AG08396 (cell line): ENCODE measurements around the gene FAM171A1.
"Not testable (repeated sequence)": the region's sequence is repeated elsewhere in the genome, so short reads cannot be mapped to it uniquely, and the experiment has no call there.

Experiments used
- DNase-seq: peaks from one replicate; pipeline ENCODE4 v3.0.0; 2012; ENCODE audit warnings: low spot score, mixed read lengths

FAM171A1 gene

DNA sequence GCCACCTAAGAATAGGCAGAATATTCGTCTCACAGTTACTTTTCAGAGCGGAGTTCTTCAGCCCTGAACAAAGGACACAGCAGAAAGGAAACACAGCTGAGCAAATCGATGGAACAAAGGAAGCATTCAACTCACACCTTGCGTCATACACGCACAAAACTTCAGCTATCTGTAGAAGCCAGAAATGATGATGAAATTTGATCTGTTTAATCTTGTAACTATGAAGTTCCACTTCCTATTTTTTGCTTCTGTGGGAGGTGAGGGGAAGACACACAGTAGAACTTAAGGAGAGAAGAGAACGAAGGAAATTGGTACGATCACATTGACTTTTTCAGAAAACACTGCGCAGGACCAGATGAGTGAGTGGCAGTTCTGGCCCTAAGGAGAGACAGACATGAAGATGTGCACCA, 26.2 kb downstream of the FAM171A1 start:
- DNase-seq, result no peak

DNA sequence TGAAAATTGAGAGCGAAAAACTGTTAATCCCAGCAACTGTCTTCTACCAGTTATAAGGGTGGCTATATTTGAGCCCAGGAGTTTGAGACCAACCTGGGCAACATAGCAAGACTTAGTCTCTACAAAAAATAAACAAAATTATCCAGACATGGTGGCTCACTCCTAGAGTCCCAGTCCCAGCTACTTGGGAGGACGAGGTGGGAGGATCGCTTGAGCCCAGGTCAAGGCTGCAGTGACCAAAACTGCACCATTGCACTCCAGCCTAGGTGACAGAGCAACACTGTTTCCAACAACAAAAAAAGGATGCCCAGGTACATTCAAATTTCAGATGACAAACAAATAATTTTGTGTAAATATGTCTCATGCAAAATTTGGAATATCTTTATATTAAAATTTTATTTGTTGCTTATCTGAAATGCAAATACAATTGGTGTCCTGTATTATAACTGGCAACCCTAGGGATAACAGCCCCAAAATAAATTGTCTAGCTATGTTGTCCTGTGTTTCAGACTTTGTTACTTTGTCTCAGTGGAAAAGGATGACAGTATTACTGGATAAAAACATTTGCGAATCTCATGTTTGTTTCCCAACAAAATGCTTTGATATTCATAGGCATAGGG, 26.7 kb downstream of the FAM171A1 start:
- no peak for DNase-seq

DNA sequence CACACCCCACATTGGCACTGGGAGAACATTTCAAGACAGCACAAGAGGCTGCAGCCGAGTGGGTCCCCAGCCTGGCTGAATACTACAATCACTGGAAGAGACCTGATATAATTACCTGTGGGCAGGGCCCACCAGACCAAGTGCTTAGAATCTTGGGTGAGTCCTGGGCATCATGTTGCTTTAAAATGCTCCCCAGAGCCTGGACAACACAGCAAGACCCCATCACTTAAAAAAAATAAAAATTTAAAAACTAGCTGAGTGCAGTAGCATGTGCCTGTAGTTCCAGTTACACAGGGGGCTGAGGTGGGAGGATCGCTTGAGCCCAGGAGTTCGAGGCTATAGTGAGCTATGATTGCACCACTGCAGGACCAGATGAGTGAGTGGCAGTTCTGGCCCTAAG, 28.1 kb downstream of the FAM171A1 start:
- no peak for DNase-seq

DNA sequence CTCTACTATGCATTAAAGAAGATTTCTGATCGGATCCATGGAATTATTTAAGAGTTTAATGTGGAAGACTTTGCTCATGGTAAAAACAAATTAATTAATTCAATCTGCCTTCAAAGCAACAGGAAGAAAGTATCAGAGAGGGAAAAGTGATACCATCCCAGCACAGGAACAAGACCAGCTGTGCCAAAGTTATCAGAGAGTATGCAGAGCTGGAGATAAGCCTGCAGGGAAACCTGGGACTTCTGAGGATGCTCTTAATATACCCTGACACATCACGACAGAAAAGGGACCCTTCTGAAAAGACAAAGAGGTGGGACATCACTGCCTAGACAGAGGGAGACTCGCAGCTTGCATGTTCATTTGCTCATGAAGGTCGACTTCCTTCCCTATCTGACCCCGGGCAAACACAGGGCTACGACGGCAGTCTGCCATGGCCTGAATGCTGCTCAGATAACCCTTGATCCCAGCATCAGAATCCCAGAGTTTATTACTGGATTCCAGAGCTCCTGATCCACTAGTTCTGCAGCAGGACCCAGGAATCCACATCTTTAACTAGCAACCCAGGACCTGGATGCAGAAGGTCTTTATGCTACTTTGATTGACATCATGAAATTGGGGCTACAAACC, 29.5 kb downstream of the FAM171A1 start:
- no peak for DNase-seq

DNA sequence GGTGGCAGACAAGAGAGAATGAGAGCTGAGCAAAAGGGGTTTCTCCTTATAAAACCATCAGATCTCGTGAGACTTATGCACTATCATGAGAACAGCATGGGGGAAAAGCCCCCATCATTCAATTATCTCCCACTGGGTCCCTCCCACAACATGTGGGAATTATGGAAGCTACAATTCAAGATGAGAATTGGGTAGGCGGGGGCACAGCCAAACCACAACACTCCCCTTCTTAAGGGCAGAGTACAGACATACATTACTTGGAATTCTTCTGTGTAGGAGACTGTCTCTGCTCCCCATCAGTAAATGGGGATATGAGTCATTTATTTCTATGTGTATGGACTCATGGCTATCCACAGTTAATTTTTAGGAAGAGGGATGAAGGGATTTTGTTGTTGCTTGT, 31.2 kb downstream of the FAM171A1 start:
- no peak for DNase-seq

DNA sequence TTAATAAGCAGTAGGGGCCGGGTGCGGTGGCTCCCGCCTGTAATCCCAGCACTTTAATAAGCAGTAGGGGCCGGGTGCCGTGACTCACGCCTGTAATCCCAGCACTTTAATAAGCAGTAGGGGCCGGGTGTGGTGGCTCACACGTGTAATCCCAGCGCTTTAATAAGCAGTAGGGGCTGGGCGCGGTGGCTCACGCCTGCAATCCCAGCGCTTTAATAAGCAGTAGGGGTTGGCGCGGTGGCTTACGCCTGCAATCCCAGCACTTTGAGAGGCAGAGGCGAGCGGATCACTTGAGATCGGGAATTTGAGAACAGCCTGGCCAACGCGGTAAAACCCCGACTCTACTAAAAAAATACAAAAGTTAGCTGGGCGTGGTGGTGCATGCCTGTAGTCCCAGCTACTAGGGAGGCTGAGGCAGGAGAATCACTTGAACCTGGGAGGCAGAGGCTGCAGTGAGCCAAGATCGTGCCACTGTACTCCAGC, 33.6 kb downstream of the FAM171A1 start:
- DNase-seq, result not testable (repeated sequence)

DNA sequence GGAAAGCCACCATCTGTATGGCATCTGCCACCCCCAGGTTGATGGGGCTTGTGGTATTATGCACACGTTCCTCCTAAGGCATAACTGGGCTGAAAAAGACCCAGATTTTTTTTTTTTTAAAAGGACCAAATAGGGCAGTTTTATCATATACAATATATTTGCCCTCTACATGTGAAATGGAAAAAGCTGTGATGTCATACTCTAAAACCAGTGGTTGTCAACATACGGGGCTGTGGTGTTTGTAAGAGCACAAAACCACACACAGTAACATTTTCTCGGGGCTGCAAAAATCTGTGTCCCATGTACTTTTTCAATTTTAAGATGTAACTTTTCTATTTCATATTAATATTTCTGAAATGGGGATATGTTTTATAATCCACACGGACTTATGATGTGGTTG, 34.9 kb downstream of the FAM171A1 start:
- no peak for DNase-seq

DNA sequence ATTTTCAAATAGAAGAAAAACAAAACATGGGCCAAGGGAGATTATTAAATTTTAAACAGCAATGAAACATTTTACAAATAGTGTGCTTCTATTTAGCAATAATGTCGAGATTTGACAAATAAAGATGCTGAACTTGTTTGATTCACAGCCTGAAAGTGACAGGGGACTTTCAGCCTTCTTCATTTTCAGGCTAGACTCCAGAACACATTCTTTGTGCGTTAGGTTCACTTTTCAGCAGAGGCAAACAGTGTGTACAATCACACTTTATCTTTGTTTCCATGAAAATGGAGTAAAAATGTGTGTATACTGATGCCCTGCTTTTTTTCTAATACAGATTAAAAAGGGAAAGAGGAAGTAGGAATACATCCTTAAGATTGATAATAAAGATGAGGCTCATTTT, 35.6 kb downstream of the FAM171A1 start:
- DNase-seq, result no peak

DNA sequence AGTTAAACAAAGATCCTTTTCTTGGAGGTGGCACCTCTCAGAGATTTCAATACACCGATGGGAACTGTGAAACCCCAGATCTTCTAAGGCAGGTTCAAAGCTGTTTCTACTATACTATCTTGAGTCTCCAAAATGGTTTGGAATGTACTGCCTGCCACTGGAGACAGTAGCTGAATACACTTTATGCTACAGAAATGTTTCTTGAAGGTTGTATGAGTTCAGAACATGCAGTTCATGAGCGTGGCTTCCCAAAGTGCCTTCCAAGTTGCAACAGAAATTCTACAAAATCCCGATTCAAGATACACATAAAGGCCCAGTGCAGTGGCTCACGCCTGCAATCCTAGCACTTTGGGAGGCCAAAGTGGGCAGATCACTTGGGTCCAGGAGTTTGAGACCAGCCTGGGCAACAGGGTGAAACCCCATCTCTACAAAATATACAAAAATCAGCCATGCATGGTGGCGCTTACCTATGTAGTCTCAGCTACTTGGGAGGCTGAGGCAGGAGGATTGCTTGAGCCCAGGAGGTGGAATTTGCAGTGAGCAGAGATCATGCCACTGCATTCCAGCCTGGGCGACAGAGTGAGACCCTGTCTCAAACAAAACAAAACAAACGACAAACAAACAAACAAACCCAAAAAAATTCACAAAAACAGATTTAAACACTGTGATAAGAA, 36.3 kb downstream of the FAM171A1 start:
- no peak for DNase-seq

DNA sequence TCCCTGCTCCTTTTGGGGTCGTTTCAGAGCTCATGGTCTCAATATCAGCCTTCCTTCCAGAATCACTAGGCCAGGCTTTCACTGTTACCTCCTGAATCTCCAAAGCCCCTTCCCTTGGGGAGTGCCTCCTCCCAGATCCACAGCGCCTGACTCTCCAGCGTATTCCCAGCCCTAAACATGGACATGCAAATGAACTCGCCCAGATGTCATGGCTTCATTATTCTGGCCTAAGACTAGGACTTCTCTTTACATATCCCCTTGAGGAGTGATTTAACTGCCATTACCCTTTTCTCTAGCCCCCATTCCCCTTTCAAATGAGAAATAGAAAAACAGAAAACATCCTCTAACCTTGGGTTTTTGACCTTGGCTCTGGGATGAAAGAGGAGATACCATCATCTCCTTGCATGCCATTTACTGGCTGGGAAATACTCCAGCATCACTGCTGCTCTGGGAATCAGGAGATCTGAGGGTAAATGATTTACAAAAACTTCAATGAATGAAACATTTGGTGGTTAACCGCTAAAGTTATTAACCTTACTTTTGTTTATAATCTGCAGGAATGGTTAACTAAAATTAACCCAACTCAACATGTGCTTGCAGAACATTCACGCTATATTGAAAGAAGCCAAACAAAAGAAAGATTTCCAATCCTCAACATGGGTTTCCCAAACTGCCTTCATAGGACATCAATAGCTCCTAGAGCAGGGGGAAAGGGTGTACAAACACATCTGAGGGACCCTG, 37.0 kb downstream of the FAM171A1 start:
- peak; percentile 33 for DNase-seq

DNA sequence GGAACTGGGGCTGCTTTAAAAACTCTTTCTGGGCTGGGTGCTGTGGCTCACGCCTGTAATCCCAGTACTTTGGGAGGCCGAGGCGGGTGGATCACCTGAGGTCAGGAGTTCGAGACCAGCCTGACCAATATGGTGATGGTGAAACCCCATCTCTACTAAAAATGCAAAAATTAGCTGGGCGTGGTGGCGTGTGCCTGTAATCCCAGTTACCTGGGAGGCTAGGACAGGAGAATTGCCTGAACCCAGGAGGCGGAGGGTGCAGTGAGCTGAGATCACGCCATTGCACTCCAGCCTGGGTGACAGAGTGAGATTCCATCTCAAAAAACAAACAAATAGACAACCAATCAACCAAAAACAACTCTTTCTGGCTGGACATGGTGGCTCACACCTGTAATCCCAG, 37.9 kb downstream of the FAM171A1 start:
- DNase-seq, result not testable (repeated sequence)

DNA sequence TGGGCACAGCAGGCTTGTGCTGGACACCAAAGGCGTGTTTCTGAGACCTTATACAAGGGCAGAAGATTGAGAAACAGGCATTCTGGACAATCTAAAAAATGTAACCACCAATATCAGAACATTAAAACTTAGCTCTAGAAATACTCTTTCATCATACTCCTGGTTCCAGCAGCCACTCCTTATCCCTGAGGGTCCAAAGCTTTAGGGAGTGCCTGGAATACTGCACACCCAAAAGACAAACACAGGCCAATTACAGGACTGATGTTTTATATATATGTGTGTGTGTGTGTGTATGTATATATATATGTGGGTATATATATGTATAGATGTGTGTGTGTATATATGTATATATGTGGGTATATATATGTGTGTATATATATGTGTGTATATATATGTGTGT, 39.6 kb downstream of the FAM171A1 start:
- no peak for DNase-seq

DNA sequence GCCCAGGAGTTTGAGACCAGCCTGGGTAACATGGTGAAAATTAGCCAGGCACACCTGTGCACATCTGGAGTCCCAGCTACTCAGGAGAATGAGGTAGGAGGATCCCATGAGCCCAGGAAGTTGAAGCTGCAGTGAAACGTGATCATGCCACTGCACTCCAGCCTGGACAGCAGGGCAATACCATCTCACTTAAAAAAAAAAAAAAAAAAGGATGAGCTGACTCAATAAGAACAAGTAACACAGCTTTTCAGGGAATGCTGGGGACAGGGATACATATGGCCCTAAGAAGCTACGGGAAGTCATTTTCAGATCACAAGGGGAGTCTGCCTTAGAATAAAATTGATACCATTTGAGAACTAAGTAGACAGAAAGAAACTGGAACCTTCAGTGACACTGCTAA, 41.7 kb downstream of the FAM171A1 start:
- no peak for DNase-seq

DNA sequence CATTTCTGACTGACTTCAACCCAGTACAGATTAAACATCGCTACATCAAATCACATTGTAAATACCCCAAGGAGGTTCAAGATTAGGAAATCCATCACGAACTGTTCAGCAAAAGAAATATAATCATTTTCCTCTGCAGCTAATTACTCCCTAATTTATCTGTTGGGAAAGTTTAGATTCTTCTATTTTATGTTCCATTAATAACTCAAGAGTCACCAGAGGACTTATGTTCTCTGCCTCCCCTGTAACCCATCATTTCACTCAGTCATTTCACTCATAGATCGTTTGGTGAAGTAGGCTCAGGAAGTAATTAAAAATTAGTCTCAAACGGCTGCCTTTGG, 45.2 kb downstream of the FAM171A1 start:
- no peak for DNase-seq

DNA sequence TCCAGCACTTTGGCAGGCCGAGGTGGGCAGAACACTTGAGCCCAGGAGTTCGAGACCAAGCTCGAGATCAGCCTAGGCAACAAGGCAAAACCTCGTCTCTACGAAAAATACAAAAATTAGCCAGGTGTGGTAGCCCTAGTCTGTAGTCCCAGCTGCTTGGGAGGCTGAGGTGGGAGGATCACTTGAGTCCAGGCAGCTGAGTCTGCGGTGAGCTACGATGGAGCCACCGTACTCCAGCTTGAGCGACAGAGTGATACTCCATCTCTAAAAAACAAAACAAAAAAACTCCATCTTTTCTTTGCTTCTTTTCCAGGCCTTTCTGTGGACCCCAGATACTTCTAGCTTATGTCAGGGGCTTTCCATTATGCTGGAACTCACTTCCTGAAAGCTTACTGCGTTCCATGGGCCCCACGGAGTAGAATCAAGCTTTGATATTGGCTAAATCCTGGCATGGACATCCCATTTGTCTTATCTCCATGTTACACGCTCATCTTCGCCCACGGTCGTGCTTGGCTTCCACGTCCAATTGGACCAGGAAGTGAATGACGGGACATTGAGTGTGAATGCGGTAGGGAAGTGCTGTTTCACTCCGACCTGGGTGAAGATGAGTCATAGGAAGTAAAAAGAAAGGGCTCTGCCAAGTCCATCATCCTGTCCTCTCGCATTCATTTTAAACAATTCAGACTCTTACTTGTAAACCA, 45.7 kb downstream of the FAM171A1 start:
- DNase-seq, result no peak

DNA sequence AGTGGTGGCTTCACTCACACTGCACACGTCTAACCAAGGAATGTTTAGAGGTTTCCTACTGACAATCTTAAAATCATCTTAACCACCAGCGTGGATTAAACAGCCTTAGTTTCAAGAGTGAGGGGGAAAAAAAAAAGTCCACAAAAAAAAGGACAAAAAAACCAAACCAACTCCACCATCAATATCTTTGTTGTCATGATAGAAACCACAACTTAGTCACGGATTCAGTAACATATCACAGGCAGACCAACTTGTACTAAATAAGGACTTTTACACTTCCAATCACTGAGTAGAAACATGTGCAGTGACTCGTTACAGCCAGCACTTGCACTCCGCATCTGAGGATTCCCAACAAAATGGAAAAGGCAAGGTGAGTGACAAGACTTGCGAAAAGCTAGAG, 46.5 kb downstream of the FAM171A1 start:
- no peak for DNase-seq

DNA sequence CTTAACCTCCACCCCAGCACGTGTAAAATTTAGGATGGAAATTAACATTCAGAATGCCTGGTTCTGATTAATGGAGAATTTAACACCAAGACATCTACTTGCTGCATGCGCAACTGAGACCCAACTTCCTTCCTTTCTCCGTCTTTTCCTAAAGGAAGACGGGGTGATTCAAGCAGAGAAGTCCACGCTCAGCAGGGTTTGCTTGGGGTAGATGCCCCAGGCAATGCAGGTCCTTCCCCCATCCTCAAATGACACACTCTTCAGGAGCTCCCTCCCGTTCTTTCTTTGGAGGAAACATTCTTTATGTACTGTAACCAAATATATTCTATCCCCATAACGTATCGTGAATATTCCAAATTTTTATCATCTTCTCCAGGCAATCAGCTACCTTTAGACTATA, 47.0 kb downstream of the FAM171A1 start:
- DNase-seq, result no peak

DNA sequence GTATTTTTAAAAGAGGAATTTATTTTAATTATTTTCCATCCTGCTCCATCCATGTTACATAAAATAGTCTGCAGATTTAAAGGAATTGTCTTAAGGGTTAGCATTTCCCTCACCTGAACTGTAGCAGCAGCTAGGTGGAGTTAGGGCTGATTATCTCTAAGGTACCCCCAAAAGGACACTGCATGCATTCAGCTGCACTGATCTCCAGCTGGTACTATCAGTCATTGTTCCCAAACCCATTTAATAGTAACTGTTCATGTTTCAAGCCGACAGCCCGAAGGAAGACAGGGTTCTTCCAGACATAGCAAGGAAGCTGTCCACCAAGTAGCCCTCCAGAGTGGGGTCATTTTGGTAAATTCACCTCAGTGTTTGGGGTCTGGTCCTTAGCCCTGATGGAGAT, 48.7 kb downstream of the FAM171A1 start:
- no peak for DNase-seq

DNA sequence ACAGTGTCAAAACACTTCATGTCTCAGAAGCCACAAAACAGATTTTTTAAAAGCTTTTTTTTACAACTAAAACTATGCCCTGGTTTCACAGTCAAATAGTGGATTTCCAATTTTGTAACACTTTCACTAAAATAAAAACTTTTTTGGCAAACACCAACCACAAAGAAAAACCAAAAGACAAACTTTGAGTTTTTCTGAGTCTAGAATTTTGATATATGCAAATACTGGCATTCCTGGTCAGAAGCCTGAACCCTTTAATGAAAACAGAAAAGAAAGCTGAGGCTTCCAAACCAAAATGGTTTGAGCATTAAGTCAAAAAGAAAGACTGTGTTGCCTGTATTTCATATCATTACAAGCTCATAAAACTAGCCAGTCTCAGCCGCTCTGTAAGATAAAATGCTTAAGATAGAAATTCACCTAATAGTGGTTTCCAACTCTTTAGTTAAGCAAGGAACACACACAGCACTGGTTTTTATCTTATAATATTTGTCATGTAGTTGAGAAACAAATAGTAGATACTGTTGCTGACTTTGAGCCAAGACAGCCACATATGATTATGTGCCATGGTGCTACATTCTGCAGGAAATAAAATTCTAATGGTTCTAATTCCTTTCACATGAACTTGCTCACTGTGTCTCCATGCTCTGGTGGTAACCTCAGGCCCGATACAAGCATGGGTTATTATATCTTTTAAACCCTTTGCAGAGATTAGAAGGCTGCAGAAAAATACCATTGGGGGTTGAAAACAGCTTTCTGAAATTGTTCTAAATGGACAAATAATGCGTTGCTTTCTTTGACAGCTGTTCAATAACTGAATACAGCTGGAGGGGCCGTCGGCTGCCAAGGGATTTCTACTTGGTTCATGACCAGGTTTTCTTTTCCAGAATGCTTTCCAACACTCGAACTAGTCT, 49.4 kb downstream of the FAM171A1 start:
- DNase-seq, result peak; percentile 32

DNA sequence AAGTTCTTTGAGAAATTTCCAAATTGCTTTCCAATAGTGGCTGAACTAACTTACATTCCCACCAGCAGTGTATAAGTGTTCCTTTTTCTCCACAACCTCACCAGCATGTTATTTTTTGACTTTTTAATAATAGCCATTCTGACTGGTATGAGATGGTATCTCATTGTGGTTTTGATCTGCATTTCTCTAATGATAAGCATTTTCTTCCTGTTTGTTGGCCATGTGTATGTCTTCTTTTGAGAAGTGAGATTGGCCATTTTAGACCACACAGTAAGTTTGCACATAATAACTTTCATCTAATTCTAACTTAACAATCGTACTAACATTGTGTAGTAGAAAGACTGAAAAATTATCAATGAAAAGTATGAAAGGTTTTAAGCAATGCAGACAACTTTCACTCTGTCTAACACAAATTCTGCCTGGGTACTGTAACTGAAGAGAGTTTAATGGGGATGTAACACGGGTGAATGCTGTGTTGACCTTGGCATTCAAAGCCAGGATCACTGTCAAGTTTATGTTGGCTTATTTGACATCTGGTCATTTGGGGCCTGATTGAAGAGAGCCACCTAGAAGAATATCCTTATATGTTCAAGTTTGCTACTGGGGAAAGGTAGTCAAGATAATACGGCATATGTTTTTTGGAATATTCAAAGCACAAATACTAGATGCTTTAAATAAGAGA, 50.4 kb downstream of the FAM171A1 start:
- no peak for DNase-seq

DNA sequence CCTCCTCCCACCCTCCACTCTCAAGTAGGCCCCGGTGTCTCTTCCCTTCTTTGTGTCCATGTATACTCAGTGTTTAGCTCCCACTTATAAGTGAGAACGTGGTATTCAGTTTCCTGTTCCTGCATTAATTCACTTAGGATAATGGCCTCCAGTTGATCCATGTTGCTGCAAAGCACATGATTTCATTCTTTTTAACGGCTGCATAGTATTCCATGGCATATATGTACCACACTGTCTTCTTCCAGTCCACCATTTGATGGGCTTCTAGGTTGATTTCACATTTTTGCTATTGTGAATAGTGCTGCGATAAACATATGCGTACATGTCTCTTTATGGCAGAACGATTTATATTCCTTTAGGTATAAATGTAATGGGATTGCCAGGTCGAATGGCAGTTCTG, 51.0 kb downstream of the FAM171A1 start:
- DNase-seq, result no peak
